Tibial artery (tissue), 4 donors: Measurements from ENCODE around the gene PNMA8B.
A peak's percentile ranks its signal among the peaks of the same experiment; 100 is the strongest.

ENCODE experiments used
- DNase-seq, 2 donors: peaks; one replicate each; pipeline ENCODE4 v3.0.0-alpha.2; 2019
- H3K27ac ChIP-seq, 2 donors: fragments of 200-600 bp; sonication (generic) in 1 of 2; 1 replicate in 1 of 2; 2 replicates in 1 of 2; pipeline ENCODE4 v1.5.1; 2018 to 2019; ENCODE audit warnings: mild to moderate bottlenecking in 1 of 2
- H3K27me3 ChIP-seq, 2 donors: fragments of 200-600 bp; sonication (generic) in 1 of 2; one replicate each; pipeline versions ENCODE4 v1.5.1 to v1.6.0; 2016 to 2019
- H3K36me3 ChIP-seq, 3 donors: fragments of 200-600 bp; sonication (generic) in 2 of 3; one replicate each; pipeline ENCODE4 v1.5.1; 2016 to 2019; ENCODE audit warnings: mild to moderate bottlenecking in 2 of 3
- H3K4me1 ChIP-seq, 4 donors: fragments of 200-600 bp; sonication (generic) in 2 of 4; 1 replicate in 3 of 4; 2 replicates in 1 of 4; pipeline ENCODE4 v1.5.1; 2016 to 2019
- H3K4me3 ChIP-seq, 2 donors: fragments of 200-600 bp; sonication (generic) in 1 of 2; 1 replicate in 1 of 2; 2 replicates in 1 of 2; pipeline ENCODE4 v1.5.1; 2018 to 2019; ENCODE audit warnings: mild to moderate bottlenecking in 2 of 2
- H3K9me3 ChIP-seq, 3 donors: fragments of 200-600 bp; sonication (generic) in 1 of 3; one replicate each; pipeline ENCODE4 v1.5.1; 2016 to 2019
- CTCF ChIP-seq, 2 experiments: fragments of 200-600 bp in 1 of 2; fragments of 450-650 bp in 1 of 2; IDR thresholded peaks; one replicate each; pipeline ENCODE4 v1.5.1; 2017 to 2019; ENCODE audit warnings: antibody characterized with exemption in 2 of 2, mild to moderate bottlenecking in 1 of 2, moderate library complexity in 1 of 2
- intact Hi-C: fragments of 100-400 bp; cut with DNase I; formaldehyde crosslinking; loops from one replicate; pipeline ENCODE4 v1.15.0; 2023; ENCODE audit warnings: low total_unique reads

The PNMA8B gene

GRCh38 chr19:46446021-46446420 lies 49.6 kb downstream of the PNMA8B start:
- no peak overlapping the region for H3K4me3 ChIP-seq
- H3K36me3 ChIP-seq, result no peaks in the 10 kb centered on the region
- H3K27me3 ChIP-seq, result no peaks in the 10 kb centered on the region
- peaks cover 0 to 49% (median 22%) of the 10 kb centered on the region in 4 donors for H3K4me1 ChIP-seq
- no peak overlapping the region for H3K27ac ChIP-seq
- TF ChIP-seq CTCF (IDR thresholded peaks at IDR 0.05), result no peak
- DNase-seq, result peak in 1 of 2 donors; percentile 52
- H3K9me3 ChIP-seq, result no peaks in the 10 kb centered on the region
- intact Hi-C loops, result no loop called here

GRCh38 chr19:46442808-46443450 lies 52.7 kb downstream of the PNMA8B start:
- intact Hi-C loops, result no loop called here
- Histone ChIP-seq H3K4me3 (no peak overlapping the region), H3K36me3 (no peaks in the 10 kb centered on the region), H3K4me1 (peaks cover 0 to 25% (median 13%) of the 10 kb centered on the region in 4 donors), H3K27me3 (no peaks in the 10 kb centered on the region), H3K9me3 (no peaks in the 10 kb centered on the region), H3K27ac (peak overlapping the region; percentile 46 to 55)
- TF ChIP-seq CTCF (IDR thresholded peaks at IDR 0.05), result no peak
- peak in 1 of 2 donors; percentile 61 for DNase-seq

- H3K9me3 ChIP-seq, result no peaks in the 10 kb centered on the region
- intact Hi-C loops, result no loop called here
- no peak overlapping the region for H3K4me3 ChIP-seq
- no peaks in the 10 kb centered on the region for H3K36me3 ChIP-seq
- DNase-seq, result no peak
- H3K4me1 ChIP-seq, result peaks cover 0 to 20% (median 11%) of the 10 kb centered on the region in 4 donors
- TF ChIP-seq CTCF (IDR thresholded peaks at IDR 0.05), result no peak
- H3K27ac ChIP-seq, result peak overlapping the region; percentile 50 to 55
- H3K27me3 ChIP-seq, result no peaks in the 10 kb centered on the region
These were observed 53.8 kb downstream of the PNMA8B start for GRCh38 chr19:46441866-46442265.
